Measurements from ENCODE around the gene MMP19.

DNA sequence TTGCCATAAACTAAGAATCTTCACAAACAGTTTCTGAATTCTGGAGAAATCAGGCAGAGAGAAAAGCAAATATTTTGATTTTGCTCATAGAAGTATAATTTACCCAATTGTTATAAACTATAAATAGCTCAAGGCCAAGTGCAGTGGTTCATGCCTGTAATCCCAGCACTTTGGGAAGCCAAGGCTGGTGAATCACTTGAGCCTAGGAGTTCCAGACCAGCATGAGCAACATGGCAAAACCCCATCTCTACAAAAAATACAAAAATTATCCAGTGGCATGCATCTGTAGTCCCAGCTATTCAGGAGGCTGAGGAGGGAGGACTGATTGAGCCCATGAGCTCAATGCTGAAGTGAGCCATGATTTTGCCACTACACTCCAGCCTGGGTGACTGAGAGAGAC, 19.6 kb upstream of the MMP19 start:
- TF ChIP-seq EZH2 (IDR thresholded peaks at IDR 0.05; ENCODE audit: insufficient read depth, poor library complexity, severe bottlenecking): no peak
- no peak for TF ChIP-seq EZH2phosphoT487 (IDR thresholded peaks at IDR 0.05; ENCODE audit: insufficient read depth, low read depth)

All from GM23248 (cell line).